ENCODE measurements around the gene NCOR1.
"Not testable (repeated sequence)": the region's sequence is repeated elsewhere in the genome, so short reads cannot be mapped to it uniquely, and the experiment has no call there.

The NCOR1 gene

DNA sequence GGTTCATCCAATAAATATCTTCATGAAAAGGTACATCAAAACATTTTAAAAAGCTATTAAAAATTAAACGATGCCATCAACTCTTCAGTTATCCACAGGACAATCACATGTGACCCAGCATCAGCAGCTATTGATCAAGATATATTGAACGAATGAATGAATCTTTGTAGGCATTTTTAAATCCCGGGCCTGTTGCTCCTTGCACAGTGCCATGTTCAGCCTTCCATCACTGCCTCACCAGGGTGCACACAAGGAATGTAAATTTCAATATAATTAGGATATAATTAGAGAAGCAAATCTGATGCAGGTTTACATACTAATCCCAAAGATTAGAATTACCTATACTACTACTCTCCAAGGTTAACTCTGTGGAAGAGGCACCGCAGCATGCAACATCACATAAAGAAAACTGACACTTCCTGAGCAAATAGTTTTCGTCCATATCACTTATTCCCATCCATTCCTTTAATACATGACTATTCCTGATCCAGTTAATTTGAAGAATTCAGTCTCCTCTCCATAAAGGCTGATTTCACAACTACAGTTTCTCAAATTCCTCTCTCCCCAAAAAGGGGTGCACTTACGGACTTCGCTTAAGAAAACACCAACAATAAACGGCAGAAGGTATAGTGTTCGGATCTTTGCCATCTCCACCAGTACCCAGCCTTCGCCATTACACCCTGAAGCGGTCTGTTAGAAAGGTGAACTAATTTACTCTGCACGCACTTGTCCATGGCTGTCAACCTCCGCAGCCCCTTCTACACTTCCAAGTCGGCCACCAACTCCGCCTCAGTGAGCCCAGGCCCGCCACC lies 938 bp downstream of the NCOR1 start:
- FAIRE-seq: no peak

DNA sequence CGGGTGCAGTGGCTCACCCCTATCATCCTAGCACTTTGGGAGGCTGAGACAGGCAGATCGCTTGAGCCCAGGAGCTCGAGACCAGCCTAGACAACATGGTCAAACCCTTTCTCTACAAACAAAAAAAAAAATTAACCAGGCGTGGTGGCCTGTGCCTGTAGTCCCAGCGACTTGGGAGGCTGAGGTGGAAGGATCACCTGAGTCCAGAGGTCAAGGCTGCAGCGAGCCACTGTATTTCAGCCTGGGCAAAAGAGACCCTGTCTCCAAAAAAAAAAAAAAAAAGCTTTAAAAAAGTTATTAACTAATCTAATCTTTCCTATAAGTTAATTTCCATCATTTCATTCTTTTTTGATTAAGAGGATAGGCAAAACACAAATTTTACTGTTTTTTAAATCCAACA lies 2.5 kb downstream of the NCOR1 start:
- no peak for FAIRE-seq

GRCh38 chr17:16211590-16211989 lies 3.7 kb downstream of the NCOR1 start:
- no peak for FAIRE-seq

DNA sequence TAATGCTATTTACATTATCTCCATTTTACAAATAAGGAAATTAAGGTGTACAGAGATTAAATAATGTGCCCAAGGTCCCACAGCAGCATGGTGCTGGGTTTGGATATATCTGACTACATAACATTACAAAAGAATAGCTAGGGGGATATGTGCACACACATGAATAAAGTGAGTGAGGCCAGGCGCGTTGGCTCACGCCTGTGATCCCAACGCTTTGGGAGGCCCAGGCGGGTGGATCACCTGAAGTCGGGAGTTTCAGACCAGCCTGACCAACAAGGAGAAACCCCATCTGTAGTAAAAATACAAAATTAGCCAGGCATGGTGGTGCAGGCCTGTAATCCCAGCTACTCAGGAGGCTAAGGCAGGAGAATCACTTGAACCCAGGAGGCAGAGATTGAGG lies 10.6 kb downstream of the NCOR1 start:
- FAIRE-seq: not testable (repeated sequence)

DNA sequence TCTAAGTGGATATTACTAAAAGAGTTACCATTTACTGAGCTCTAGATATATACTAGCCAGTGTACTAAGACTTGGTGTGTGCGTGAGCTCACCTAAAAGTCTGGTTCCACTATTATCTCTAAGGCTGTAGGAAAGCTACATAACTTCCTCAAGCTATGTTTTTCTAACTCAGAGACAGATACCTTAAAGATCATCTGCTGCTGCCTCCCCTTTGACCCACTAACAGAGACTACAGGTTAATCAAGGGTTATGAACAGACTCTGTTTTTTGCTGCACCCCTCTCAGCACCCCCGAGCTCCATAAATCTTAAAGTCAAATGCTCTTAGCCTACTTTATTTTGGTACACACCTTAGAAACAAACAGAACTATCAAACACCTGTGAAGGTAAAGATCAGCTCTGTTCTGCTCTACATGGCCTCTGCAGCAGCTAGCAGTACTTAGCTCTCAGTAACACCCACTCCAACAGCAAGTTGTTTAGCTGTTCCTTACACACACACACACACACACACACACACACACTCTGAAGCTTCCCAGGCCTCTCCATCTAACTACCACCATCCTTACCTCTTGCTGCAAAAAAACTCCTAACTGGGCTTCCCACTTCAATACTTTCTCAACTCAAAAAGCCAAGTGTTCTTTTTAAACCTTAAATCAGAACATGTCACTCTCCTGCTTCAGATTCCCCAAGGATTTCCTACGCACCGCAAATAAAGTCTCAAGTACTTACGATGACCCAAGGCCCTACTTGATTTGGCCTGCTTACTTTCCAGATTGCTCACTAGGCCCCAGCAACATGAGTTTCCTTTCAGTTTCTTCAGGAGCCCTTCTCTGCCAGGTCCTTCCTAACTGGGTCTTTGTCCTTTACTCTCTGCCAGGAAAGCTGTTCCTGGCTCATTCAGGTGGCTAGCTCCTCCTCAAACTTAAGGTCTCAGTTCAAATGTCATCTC lies 12.5 kb downstream of the NCOR1 start:
- not testable (repeated sequence) for FAIRE-seq

- FAIRE-seq: not testable (repeated sequence)
Observed at GRCh38 chr17:16201693-16202131, 13.6 kb downstream of the NCOR1 start.

- no peak for FAIRE-seq
Observed at GRCh38 chr17:16199093-16199492, 16.2 kb downstream of the NCOR1 start.

DNA sequence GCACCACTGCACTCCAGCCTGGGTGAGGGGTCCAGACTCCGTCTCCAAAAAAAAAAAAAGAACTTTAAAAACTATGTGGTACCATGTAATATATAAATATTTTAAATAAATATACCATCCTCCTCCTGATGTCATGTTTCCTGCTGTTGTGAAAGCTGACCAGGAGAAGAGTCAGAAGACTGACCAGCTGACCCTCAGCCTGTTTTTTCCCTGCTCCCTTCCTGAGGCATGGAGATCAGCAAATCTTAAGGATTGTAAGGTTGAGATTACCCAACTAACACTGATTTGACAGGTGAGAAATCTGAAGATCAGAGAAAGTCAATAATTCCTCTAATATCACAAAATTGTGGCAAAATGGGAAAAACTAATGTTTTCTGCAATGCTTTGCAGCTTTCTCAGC lies 18.1 kb downstream of the NCOR1 start:
- FAIRE-seq: no peak

- not testable (repeated sequence) for FAIRE-seq
Observed at GRCh38 chr17:16194307-16194835, 21.0 kb downstream of the NCOR1 start.

- no peak for FAIRE-seq
Observed at GRCh38 chr17:16191604-16192003, 23.7 kb downstream of the NCOR1 start.

DNA sequence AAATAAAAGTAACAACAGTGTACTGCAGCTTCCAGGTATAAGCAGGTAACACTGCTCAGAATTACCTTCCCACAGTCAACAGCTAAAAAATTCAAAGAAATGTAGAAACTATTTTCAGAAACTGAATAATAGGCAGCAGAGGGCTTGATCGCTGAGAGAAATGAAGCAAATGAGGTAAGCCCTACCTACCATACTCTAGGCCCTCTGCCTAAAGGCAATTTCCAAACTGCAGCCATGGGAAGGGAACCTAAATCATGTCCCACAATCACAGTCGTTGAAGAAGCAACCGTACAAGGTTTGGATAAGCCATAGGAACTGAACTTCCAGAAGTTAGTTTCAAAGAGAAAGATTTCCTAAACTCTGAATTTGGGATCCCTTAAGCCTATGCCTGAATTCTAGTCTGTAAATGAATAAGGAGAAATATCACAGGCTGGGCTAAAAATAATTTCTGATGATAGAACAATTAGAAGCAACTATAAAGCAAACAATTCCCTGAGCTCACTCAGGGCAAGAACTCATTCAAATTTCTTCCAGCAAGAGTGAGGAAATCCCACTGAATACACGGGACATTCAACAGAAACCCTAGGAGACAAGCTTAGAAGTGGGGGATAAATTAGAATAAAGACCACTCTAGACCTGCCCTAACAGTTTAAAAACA lies 24.5 kb downstream of the NCOR1 start:
- FAIRE-seq: no peak

- no peak for FAIRE-seq
Observed at GRCh38 chr17:16189791-16190348, 25.5 kb downstream of the NCOR1 start.

- FAIRE-seq: no peak
Observed at GRCh38 chr17:16187642-16188041, 27.7 kb downstream of the NCOR1 start.

DNA sequence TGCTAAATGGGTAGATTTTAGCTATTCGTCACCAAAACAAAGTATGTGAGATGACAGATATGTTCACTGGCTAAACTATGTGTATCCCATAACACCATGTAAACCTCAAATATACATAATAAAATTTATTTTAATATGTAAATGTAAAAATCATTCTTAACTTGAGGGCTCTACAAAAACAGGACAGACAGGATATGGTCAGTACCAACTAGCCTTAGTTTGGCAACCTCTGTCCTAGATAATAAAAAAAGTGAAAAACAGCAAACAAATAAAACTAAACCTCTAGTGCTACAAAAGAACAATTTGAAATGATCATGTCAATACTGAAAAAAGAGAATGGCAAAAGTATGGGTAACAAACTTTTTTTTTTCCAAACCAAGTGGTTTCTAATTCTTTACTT lies 33.8 kb downstream of the NCOR1 start:
- peak; percentile 41 for FAIRE-seq

DNA sequence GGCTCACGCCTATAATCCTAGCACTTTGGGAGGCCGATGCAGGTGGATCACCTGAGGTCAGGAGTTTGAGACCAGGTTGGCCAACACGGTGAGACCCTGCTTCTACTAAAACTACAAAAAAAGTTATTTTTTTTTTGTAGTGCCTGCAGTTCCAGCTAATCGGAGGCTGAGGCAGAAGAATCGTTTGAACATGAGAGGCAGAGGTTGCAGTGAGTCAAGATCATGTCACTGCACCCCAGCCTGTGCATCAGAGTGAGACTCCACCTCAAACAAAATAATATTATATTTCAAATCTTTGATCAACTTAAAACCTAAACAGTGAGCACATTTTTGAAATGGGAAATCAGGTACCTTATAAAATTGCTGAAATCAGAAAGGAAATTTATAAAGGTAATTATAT lies 36.5 kb downstream of the NCOR1 start:
- no peak for FAIRE-seq

- no peak for FAIRE-seq
Observed at GRCh38 chr17:16171613-16172012, 43.7 kb downstream of the NCOR1 start.

- not testable (repeated sequence) for FAIRE-seq
Observed at GRCh38 chr17:16166766-16167165, 48.6 kb downstream of the NCOR1 start.

DNA sequence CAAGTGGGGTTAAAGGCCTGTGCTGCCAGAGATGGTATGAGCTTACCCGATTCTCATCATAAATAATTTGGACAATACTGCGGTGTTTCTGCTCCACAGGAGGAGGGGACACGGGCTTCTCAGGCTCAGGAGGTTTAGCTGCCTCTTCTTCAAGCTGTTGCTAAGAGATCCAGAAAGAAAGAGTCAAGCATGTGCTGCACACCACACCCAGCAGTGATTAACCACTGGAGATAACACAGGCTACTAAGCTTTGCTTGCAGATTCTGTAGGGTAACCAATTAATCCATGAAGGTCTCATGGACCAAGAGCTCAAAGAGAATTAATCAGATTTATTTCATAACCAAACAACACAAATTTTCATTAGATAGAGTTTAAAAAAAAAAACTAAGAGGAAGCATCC lies 56.6 kb downstream of the NCOR1 start:
- no peak for FAIRE-seq

DNA sequence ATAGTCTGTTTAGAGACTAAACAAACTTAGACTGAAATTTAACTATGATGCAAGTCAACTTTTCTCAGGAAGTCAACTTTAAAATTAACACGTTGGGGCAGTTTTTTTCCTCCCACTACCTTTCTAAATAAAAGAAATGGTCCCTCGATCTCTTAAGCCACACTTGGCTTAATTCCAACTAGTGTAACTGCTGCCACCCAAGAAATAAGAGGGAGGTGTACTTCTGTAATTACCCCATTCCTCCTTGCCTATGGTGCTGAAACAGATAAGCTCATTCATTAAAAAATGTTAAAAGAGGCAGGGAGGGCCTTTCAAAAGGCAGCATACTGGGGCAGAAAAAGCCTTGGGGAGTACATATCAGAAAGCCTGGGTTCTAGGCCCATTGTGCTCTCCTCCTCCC lies 59.8 kb downstream of the NCOR1 start:
- FAIRE-seq: no peak

DNA sequence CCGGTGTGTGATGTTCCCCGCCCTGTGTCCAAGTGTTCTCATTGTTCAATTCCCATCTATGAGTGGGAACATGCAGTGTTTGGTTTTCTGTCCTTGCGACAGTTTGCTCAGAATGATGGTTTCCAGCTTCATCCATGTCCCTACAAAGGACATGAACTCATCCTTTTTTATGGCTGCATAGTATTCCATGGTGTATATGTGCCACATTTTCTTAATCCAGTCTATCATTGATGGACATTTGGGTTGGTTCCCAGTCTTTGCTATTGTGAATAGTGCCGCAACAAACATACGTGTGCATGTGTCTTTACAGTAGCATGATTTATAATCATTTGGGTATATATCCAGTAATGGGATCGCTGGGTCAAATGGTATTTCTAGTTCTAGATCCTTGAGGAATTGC lies 63.0 kb downstream of the NCOR1 start:
- FAIRE-seq: not testable (repeated sequence)

DNA sequence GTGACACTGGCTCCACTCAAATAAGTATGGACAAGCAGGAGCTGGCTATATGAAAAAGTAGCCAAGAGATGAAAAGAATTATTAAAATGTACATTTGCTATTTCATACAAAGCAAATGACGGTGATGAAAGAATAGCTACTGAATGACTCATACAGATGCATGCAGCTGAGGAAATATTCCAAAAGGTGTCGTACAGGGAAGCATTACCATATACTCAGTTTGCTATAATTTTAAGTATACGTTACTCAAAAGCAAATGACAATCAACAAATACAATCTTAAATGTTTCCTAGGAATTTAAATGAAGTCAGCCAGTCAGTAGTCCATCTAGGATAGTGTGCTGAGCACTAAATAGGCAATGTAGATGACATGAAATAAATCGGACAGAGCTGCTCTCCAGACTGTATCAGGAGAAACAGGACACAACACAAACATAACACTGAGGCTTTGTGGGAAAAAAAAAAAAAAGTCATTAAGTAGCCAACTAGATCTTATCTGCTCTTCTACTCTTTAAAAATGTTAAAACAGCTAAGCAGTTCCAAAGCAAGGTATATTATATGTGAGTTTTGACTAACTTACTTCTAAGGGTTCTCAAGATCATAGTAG lies 65.0 kb downstream of the NCOR1 start:
- FAIRE-seq: no peak

DNA sequence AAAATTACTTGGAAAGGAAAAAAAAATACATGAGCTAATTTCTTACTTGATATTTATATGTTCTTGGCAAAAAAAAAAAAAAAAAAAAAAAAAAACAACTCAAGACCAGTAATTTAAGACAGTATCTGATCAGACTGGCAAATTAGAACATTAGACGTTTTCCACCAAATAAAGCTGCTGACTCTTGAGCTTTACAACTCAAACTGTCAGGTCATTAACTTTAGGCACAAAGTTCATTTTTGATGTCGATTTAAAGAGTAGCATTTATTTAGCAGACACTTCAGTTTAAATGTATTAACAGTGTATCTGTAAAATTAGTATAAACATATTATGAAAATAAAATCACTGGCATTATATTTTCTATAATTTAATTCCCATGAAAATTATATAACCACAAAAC lies 66.7 kb downstream of the NCOR1 start:
- peak; percentile 48 for FAIRE-seq
